OCI-LY1 (cell line): ENCODE measurements around the gene GAGE12D.
"Not testable (repeated sequence)": the region's sequence is repeated elsewhere in the genome, so short reads cannot be mapped to it uniquely, and the experiment has no call there.

Experiments
- H2AFZ ChIP-seq: fragments of 200-600 bp; sonication (generic), shearing (Covaris generic); 2 replicates; pipeline ENCODE4 v1.6.0; 2014; ENCODE audit warnings: antibody characterized with exemption, mild to moderate bottlenecking, low read length
- H3F3A ChIP-seq: fragments of 200-600 bp; sonication (generic), shearing (Covaris generic); 2 replicates; pipeline ENCODE4 v1.6.0; 2014; ENCODE audit warnings: mild to moderate bottlenecking, antibody characterized with exemption, low read length, moderate library complexity; ENCODE audit not compliant: insufficient read depth
- H3K27ac ChIP-seq: fragments of 200-600 bp; sonication (generic); 2 replicates; pipeline ENCODE4 v1.5.1; 2014; ENCODE audit warnings: low read length, mixed run types, mild to moderate bottlenecking, low read depth; ENCODE audit not compliant: poor library complexity, severe bottlenecking
- H3K27me3 ChIP-seq: fragments of 200-600 bp; sonication (generic); 2 replicates; pipeline ENCODE4 v1.6.0; 2014; ENCODE audit warnings: antibody characterized with exemption, mild to moderate bottlenecking, low read length, moderate library complexity; ENCODE audit not compliant: insufficient read depth
- H3K36me3 ChIP-seq: fragments of 200-600 bp; sonication (generic); 2 replicates; pipeline ENCODE4 v1.6.1; 2014; ENCODE audit warnings: mild to moderate bottlenecking, antibody characterized with exemption, low read length, moderate library complexity, mixed read lengths; ENCODE audit not compliant: insufficient read depth
- H3K4me1 ChIP-seq: fragments of 200-600 bp; sonication (generic); 2 replicates; pipeline ENCODE4 v1.5.1; 2014; ENCODE audit warnings: mild to moderate bottlenecking, low read length, moderate library complexity; ENCODE audit not compliant: insufficient read depth, severe bottlenecking
- H3K4me2 ChIP-seq: fragments of 200-600 bp; sonication (generic), shearing (Covaris generic); 2 replicates; pipeline ENCODE4 v1.6.1; 2014; ENCODE audit warnings: low read length
- H3K4me3 ChIP-seq: fragments of 200-600 bp; sonication (generic); 2 replicates; pipeline ENCODE4 v1.5.1; 2014; ENCODE audit warnings: low read length, low read depth, mild to moderate bottlenecking, mixed read lengths; ENCODE audit not compliant: poor library complexity, severe bottlenecking
- H3K79me2 ChIP-seq: fragments of 200-600 bp; shearing (Covaris generic); 2 replicates; pipeline ENCODE4 v1.6.1; 2016; ENCODE audit warnings: mixed run types, low read length, mixed read lengths; ENCODE audit not compliant: insufficient read depth
- H3K9ac ChIP-seq: fragments of 200-600 bp; sonication (generic), shearing (Covaris generic); 2 replicates; pipeline ENCODE4 v1.6.1; 2014; ENCODE audit warnings: mild to moderate bottlenecking, low read length, mixed read lengths
- H3K9me2 ChIP-seq: fragments of 200-600 bp; sonication (generic), shearing (Covaris generic); 2 replicates; pipeline ENCODE4 v1.6.1; 2014; ENCODE audit warnings: low read depth, mild to moderate bottlenecking, low read length, mixed read lengths
- H3K9me3 ChIP-seq: fragments of 200-600 bp; shearing (Covaris generic); 2 replicates; pipeline ENCODE4 v1.6.1; 2014; ENCODE audit warnings: low read length, mixed read lengths
- H4K20me1 ChIP-seq: fragments of 200-600 bp; sonication (generic), shearing (Covaris generic); 2 replicates; pipeline ENCODE4 v1.6.0; 2016; ENCODE audit warnings: mild to moderate bottlenecking, low read length; ENCODE audit not compliant: insufficient read depth

The GAGE12D gene

DNA sequence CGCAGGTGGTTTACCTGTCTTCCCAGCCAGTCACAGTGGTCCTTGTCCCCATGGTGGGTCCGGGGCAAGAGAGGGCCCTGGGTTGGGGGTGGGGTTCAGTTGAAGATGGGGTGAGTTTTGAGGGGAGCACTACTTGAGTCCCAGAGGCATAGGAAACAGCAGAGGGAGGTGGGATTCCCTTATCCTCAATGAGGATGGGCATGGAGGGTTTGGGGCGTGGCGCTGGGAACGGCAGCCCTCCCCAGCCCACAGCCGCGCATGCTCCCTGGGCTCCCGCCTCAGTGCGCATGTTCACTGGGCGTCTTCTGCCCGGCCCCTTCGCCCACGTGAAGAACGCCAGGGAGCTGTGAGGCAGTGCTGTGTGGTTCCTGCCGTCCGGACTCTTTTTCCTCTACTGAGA, 47.7 kb downstream of the GAGE12D start, which contains the start of gene GAGE2A:
TSS of gene GAGE2A (plus strand) at position 301 of the 400 bp plus-strand sequence. CDS start 1,155 bp downstream, outside the sequence.
- not testable (repeated sequence) for H3K9me3 ChIP-seq, H3K4me2 ChIP-seq, H2AFZ ChIP-seq, H3K9me2 ChIP-seq, H3F3A ChIP-seq, H3K36me3 ChIP-seq, H4K20me1 ChIP-seq, H3K27ac ChIP-seq, H3K27me3 ChIP-seq, H3K4me3 ChIP-seq, H3K9ac ChIP-seq, H3K4me1 ChIP-seq, H3K79me2 ChIP-seq

DNA sequence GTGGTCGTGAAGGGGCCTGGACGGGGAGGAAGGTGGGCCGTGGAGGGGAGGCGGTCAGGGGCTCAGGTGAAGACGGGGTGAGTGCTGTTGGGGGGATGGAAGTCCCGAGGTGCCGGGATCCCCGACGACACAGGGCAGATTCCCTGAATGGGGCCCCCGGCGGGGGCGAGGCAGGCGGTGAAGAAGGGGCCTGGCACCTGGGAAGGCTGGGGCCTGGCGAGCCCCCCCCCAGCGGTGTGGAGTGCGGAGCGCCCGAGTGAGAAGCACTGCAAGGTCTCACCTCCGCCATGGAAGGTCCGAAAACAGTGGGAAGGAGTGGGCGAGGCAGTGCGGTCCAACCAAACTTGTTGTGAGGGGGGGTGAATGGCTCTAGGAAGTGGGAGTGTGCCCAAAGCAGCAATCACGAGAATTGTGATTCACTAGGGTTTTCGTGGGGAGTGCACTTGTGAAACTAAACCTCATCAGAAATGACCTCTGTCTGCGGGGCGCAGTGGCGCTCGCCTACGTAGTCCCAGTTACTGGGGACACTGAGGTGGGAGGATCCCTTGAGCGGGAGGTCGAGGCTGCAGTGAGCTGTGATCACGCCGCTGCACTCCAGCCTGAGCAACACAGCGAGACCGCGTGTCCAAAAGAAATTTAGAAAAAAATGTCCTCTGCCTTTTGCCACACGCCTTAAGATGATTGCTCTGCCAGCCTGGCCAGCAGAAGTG, 48.4 kb downstream of the GAGE12D start:
- not testable (repeated sequence) for H3K27me3 ChIP-seq, H3K79me2 ChIP-seq, H4K20me1 ChIP-seq, H2AFZ ChIP-seq, H3K9ac ChIP-seq, H3K4me3 ChIP-seq, H3F3A ChIP-seq, H3K4me1 ChIP-seq, H3K9me3 ChIP-seq, H3K4me2 ChIP-seq, H3K27ac ChIP-seq, H3K36me3 ChIP-seq, H3K9me2 ChIP-seq

DNA sequence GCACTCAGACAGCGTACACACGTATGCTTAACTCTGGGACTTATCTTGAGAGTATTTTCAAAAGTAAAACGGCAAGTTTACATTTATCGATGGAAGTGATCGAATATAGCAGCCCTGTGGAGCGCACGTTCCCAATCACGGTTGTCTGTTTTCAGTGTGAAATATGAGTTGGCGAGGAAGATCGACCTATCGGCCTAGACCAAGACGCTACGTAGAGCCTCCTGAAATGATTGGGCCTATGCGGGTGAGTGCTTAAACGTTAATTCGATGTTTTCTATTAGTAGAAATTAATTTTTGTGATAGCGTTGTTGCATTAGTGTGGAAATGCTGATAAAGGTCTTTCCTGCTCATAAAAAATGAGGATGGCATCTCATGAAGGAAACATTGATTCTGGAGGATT, 49.0 kb downstream of the GAGE12D start:
- not testable (repeated sequence) for H4K20me1 ChIP-seq, H3K36me3 ChIP-seq, H3K27me3 ChIP-seq

More for the DNA sequence above, 49.0 kb downstream of the GAGE12D start:
- H2AFZ ChIP-seq, H3K27ac ChIP-seq, H3K4me1 ChIP-seq, H3K79me2 ChIP-seq, H3K9me2 ChIP-seq, H3K4me3 ChIP-seq, H3F3A ChIP-seq, H3K4me2 ChIP-seq, H3K9ac ChIP-seq, H3K9me3 ChIP-seq: not testable (repeated sequence)
